K562 (cell line): ENCODE results near the gene RAB2B.

ENCODE experiments used
- ARID2 ChIP-seq: fragments of 450-650 bp; IDR thresholded peaks from 2 replicates; pipeline ENCODE4 v1.6.1; 2017; ENCODE audit warnings: antibody characterized with exemption, mild to moderate bottlenecking
- BRD4 ChIP-seq: fragments of 200-600 bp; sonication (generic); IDR thresholded peaks from 2 replicates; pipeline ENCODE4 v1.6.1; 2017; ENCODE audit warnings: inconsistent platforms
- E2F5 ChIP-seq: sonication (generic); formaldehyde crosslinking; IDR thresholded peaks from 2 replicates; pipeline ENCODE4 v1.8.0; 2022; ENCODE audit warnings: mild to moderate bottlenecking, missing genetic modification reagents
- EP300 ChIP-seq: IDR thresholded peaks from 2 replicates; pipeline ENCODE4 v1.6.1; 2012; ENCODE audit warnings: low read length, improper control_type of control experiment
- FOXK2 ChIP-seq, 2 experiments: fragments of 450-650 bp; IDR thresholded peaks in 1 of 2; conservative IDR thresholded peaks in 1 of 2; 2 replicates each; pipeline ENCODE4 v1.6.1; 2016; ENCODE audit warnings: low read depth in 2 of 2, mild to moderate bottlenecking in 1 of 2
- HMGXB4 ChIP-seq: sonication (generic); formaldehyde crosslinking; IDR thresholded peaks from 2 replicates; pipeline ENCODE4 v1.8.1; 2023; ENCODE audit warnings: mild to moderate bottlenecking, missing genetic modification reagents
- PATZ1 ChIP-seq: fragments of 250-450 bp; sonication (Bioruptor Pico); IDR thresholded peaks from 2 replicates; pipeline ENCODE4 v1.5.0; 2020; ENCODE audit warnings: mild to moderate bottlenecking, borderline replicate concordance
- PURB ChIP-seq: sonication (generic); formaldehyde crosslinking; IDR thresholded peaks from 2 replicates; pipeline ENCODE4 v1.9.0; 2021; ENCODE audit warnings: low read depth, mild to moderate bottlenecking, missing genetic modification reagents
- SMAD2 ChIP-seq: fragments of 150-350 bp; IDR thresholded peaks from 2 replicates; pipeline ENCODE4 v1.6.1; 2014; ENCODE audit warnings: low read depth, mild to moderate bottlenecking, low read length
- ZNF24 ChIP-seq: fragments of 450-650 bp; IDR thresholded peaks from 2 replicates; pipeline ENCODE4 v1.6.1; 2016
- ZNF830 ChIP-seq: fragments of 250-450 bp; sonication (Bioruptor Pico); IDR thresholded peaks from 2 replicates; pipeline ENCODE4 v1.5.0; 2021; ENCODE audit warnings: mild to moderate bottlenecking

GRCh38 chr14:21455592-21455911 lies 21.2 kb downstream of the RAB2B start:
- TF ChIP-seq E2F5 (CRISPR knock-in tag) (no peak), ZNF830 (CRISPR knock-in tag) (no peak), FOXK2 (conservative IDR thresholded peaks at IDR 0.05 in 1 of 2, IDR thresholded peaks at IDR 0.05 in 1 of 2; ENCODE audit: low read depth in 2 of 2) (no peak), HMGXB4 (no peak), SMAD2 (no peak), PATZ1 (CRISPR knock-in tag) (no peak), BRD4 (no peak), EP300 (no peak), ZNF24 (no peak), ARID2 (no peak), PURB (CRISPR knock-in tag) (no peak)
